B cell (primary cell): ENCODE measurements around the gene SLC9A6. TPM values are rescaled to one million over a fixed set of nuclear protein-coding genes. Genes with fewer than 3 reads are reported as not detected.

Source experiments
- ATAC-seq: fragments of 200-7000 bp; cut with Tn5 transposase; one replicate; pipeline ENCODE4 v1.10.0; 2021; ENCODE audit warnings: low read depth, mild to moderate bottlenecking, moderate number of reproducible peaks, moderate library complexity
- CTCF ChIA-PET: fragments of 350-600 bp; sonication (Branson Sonifier 250); formaldehyde crosslinking; loops from one replicate; lab custom pipeline; 2021; ENCODE audit warnings: antibody characterized with exemption, inconsistent platforms; lab: Charles Lee
- POLR2A ChIA-PET: fragments of 350-600 bp; sonication (Branson Sonifier 250); formaldehyde crosslinking; loops from one replicate; lab custom pipeline; 2021; ENCODE audit warnings: antibody characterized with exemption; lab: Charles Lee
- DNase-seq: peaks from one replicate; pipeline ENCODE4 v3.0.0; 2013
- H2AFZ ChIP-seq: 2 replicates; pipeline ENCODE4 v1.6.1; 2012; ENCODE audit warnings: mild to moderate bottlenecking, low read depth, low read length; ENCODE audit not compliant: insufficient read depth, poor library complexity, severe bottlenecking
- H3K27ac ChIP-seq, 2 donors: 1 replicate in 1 of 2; 2 replicates in 1 of 2; pipeline ENCODE4 v1.5.1; 2012 to 2013; ENCODE audit warnings: low read length in 2 of 2, mild to moderate bottlenecking in 2 of 2, moderate library complexity in 1 of 2
- H3K27me3 ChIP-seq, 4 experiments: fragments of 200-600 bp in 1 of 4; sonication (generic) in 1 of 4; replicated peaks in 1 of 4; 1 replicate in 2 of 4; 2 replicates in 2 of 4; pipeline versions ENCODE4 v1.6.1 to v1.7.0; 2013 to 2016; ENCODE audit warnings: low read length in 3 of 4, mild to moderate bottlenecking in 2 of 4, mixed read lengths in 1 of 4, moderate library complexity in 1 of 4; ENCODE audit not compliant: insufficient read depth in 4 of 4, control insufficient read depth in 3 of 4; ENCODE audit errors: control extremely low read depth in 1 of 4
- H3K36me3 ChIP-seq, 2 experiments: replicated peaks in 1 of 2; 1 replicate in 1 of 2; 2 replicates in 1 of 2; pipeline versions ENCODE4 v1.6.1 to v1.7.1; 2013; ENCODE audit warnings: low read length in 1 of 2; ENCODE audit not compliant: insufficient read depth in 2 of 2, control insufficient read depth in 1 of 2; ENCODE audit errors: control extremely low read depth in 1 of 2, extremely low read depth in 1 of 2
- H3K4me1 ChIP-seq, 2 donors: fragments of 200-600 bp in 1 of 2; sonication (generic) in 1 of 2; 1 replicate in 1 of 2; 2 replicates in 1 of 2; pipeline versions ENCODE4 v1.5.1 to v1.6.1; 2013 to 2017; ENCODE audit warnings: low read length in 2 of 2; ENCODE audit not compliant: control insufficient read depth in 2 of 2, insufficient read depth in 2 of 2
- H3K4me2 ChIP-seq: replicated peaks from 2 replicates; pipeline ENCODE3; 2012; ENCODE audit warnings: mild to moderate bottlenecking, low read depth, low read length; ENCODE audit not compliant: poor library complexity, severe bottlenecking
- H3K4me3 ChIP-seq, 5 experiments: fragments of 200-600 bp in 1 of 5; sonication (generic) in 1 of 5; 1 replicate in 3 of 5; 2 replicates in 2 of 5; pipeline versions ENCODE4 v1.5.1 to v1.7.0; 2011 to 2016; ENCODE audit warnings: low read length in 4 of 5, mild to moderate bottlenecking in 4 of 5, low read depth in 2 of 5, control low read depth in 1 of 5, moderate library complexity in 1 of 5; ENCODE audit not compliant: insufficient read depth in 1 of 5; ENCODE audit errors: control extremely low read depth in 1 of 5, extremely low read depth in 1 of 5
- H3K79me2 ChIP-seq: fragments of 200-600 bp; sonication (generic); one replicate; pipeline ENCODE4 v1.6.0; 2016; ENCODE audit warnings: low read length; ENCODE audit not compliant: control insufficient read depth, insufficient read depth
- H3K9ac ChIP-seq: fragments of 200-600 bp; sonication (generic); 2 replicates; pipeline ENCODE4 v1.6.1; 2017; ENCODE audit warnings: mild to moderate bottlenecking, low read length, moderate library complexity
- H3K9me3 ChIP-seq, 3 donors: one replicate each; pipeline versions ENCODE4 v1.6.1 to v1.7.1; 2013; ENCODE audit warnings: low read length in 2 of 3; ENCODE audit not compliant: control insufficient read depth in 2 of 3, insufficient read depth in 1 of 3; ENCODE audit errors: control extremely low read depth in 1 of 3
- H4K20me1 ChIP-seq: 2 replicates; pipeline ENCODE4 v1.6.0; 2012; ENCODE audit warnings: mild to moderate bottlenecking, low read length; ENCODE audit not compliant: insufficient read depth, control insufficient read depth, poor library complexity, severe bottlenecking
- H3K27ac Mint-ChIP-seq: one replicate; pipeline ENCODE4 v1.8.0; 2021; ENCODE audit warnings: mixed read lengths
- H3K27me3 Mint-ChIP-seq: one replicate; pipeline ENCODE4 v1.8.0; 2021; ENCODE audit warnings: mixed read lengths
- H3K4me1 Mint-ChIP-seq: one replicate; pipeline ENCODE4 v1.8.0; 2021; ENCODE audit warnings: mixed read lengths
- H3K4me3 Mint-ChIP-seq: one replicate; pipeline ENCODE4 v1.8.0; 2021; ENCODE audit warnings: mixed read lengths
- H3K9me3 Mint-ChIP-seq: one replicate; pipeline ENCODE4 v1.8.0; 2022; ENCODE audit warnings: mixed read lengths; ENCODE audit not compliant: insufficient read depth
- EZH2 ChIP-seq: IDR thresholded peaks from 2 replicates; pipeline ENCODE4 v1.6.1; 2012; ENCODE audit warnings: borderline replicate concordance, low read depth, mild to moderate bottlenecking, moderate library complexity, low read length; ENCODE audit not compliant: insufficient read depth, poor library complexity, severe bottlenecking
- WGBS: methylation state at CpG from one replicate; pipeline ENCODE4 v1.1.5; 2013; ENCODE audit warnings: missing lambda C conversion rate; ENCODE audit not compliant: insufficient coverage; 5-methylcytosine and 5-hydroxymethylcytosine counted together
- intact Hi-C: fragments of 100-400 bp; cut with micrococcal nuclease; formaldehyde crosslinking; loops from one replicate; pipeline ENCODE4 v1.10.0; 2022
- polyA plus RNA-seq: library from polyadenylated mRNA; depleted of rRNA; stranded (reverse); fragments of >200 nt; gene quantifications from 2 replicates; pipeline ENCODE4 v1.2.3, GENCODE V29; 2012
- total RNA-seq, 2 donors: library from RNA; stranded (reverse); fragments of 120-200 nt in 1 of 2; gene quantifications; 1 replicate in 1 of 2; 2 replicates in 1 of 2; pipeline versions ENCODE4 v1.2.3 to v1.2.4, GENCODE V29; 2013 to 2022
- TF ChIP-seq, protein P1 (sequence below): fragments of 200-600 bp; IDR thresholded peaks from one replicate; pipeline ENCODE4 v1.8.0; 2022; ENCODE audit warnings: antibody characterized with exemption, mild to moderate bottlenecking

SLC9A6 gene
- total and polyA plus RNA-seq, 2 donors (not counting 1 experiment from before 2014, with no cell fraction given): 3.1 to 14.5 TPM

DNA sequence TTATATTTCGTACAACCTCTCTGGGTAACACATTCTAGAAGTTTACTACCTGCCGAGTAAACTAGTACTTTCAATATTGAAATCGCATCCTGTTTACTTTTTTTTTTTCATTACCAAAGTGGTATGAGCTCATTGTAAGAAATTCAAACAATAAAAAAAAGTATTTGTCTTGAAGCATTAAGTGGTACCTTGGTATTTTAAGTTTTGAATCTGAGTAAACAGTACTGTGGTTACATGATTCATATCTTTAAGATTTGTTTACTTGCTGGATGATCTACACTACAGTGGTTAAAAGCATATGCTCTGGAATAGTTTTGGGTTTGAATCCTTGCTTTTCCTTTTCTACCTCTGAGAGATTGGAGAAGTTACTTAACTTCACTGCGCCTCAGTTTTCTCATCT lies 7.6 kb upstream of the SLC9A6 start:
- H3K27me3 ChIP-seq: no peaks in the 10 kb centered on the region
- DNase-seq (no peak), ATAC-seq (no peak)
- H3K79me2 ChIP-seq: peaks cover 9% of the 10 kb centered on the region
- WGBS: no CpG with 5 or more reads among the region's 4 CpGs
- ChIA-PET POLR2A (no interaction called here), CTCF (no interaction called here)
- no peaks in the 10 kb centered on the region for H3K9me3 Mint-ChIP-seq
- H3K9ac ChIP-seq: no peak overlapping the region
- H4K20me1 ChIP-seq: no peaks in the 10 kb centered on the region
- no peaks in the 10 kb centered on the region for H3K9me3 ChIP-seq
- H3K4me2 ChIP-seq: no peak overlapping the region
- peaks cover 6 to 14% of the 10 kb centered on the region in 2 donors for H3K4me1 ChIP-seq
- no peaks in the 10 kb centered on the region for H3K36me3 ChIP-seq
- H3K4me1 Mint-ChIP-seq: peaks cover 18% of the 10 kb centered on the region
- H2AFZ ChIP-seq: no peak overlapping the region
- H3K27ac Mint-ChIP-seq: no peak overlapping the region
- no peak overlapping the region for H3K4me3 Mint-ChIP-seq
- TF ChIP-seq EZH2: no peak
- TF ChIP-seq, protein P1, sequence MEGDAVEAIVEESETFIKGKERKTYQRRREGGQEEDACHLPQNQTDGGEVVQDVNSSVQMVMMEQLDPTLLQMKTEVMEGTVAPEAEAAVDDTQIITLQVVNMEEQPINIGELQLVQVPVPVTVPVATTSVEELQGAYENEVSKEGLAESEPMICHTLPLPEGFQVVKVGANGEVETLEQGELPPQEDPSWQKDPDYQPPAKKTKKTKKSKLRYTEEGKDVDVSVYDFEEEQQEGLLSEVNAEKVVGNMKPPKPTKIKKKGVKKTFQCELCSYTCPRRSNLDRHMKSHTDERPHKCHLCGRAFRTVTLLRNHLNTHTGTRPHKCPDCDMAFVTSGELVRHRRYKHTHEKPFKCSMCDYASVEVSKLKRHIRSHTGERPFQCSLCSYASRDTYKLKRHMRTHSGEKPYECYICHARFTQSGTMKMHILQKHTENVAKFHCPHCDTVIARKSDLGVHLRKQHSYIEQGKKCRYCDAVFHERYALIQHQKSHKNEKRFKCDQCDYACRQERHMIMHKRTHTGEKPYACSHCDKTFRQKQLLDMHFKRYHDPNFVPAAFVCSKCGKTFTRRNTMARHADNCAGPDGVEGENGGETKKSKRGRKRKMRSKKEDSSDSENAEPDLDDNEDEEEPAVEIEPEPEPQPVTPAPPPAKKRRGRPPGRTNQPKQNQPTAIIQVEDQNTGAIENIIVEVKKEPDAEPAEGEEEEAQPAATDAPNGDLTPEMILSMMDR: no peak
- H3K27me3 Mint-ChIP-seq: no peaks in the 10 kb centered on the region
- H3K4me3 ChIP-seq: no peak overlapping the region
- H3K27ac ChIP-seq: no peak overlapping the region
- intact Hi-C loops: no loop called here

DNA sequence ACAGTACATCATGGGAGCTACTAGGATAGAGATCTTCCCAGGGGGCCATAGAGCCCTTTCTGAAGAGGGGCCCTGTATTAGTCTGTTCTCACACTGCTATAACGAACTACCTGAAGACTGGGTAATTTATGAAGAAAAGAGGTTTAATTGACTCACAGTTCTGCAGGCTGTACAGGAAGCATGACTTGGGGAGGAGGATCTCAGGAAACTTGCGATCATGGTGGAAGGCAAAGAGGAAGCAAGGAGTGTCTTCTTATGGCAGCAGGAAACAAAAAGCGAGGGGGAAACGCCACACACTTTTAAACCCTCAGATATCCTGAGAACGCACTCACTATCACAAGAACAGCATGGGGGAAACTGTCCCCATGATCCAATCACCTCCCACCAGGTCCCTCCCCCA lies 4.2 kb upstream of the SLC9A6 start:
- no peaks in the 10 kb centered on the region for H3K36me3 ChIP-seq
- no peak overlapping the region for H2AFZ ChIP-seq
- H3K27ac Mint-ChIP-seq: no peak overlapping the region
- no peaks in the 10 kb centered on the region for H4K20me1 ChIP-seq
- TF ChIP-seq EZH2: no peak
- TF ChIP-seq, protein P1: no peak
- no peaks in the 10 kb centered on the region for H3K27me3 Mint-ChIP-seq
- CTCF ChIA-PET: no interaction called here
- peaks cover 29% of the 10 kb centered on the region for H3K4me1 Mint-ChIP-seq
- H3K9me3 Mint-ChIP-seq: no peaks in the 10 kb centered on the region
- peaks cover 1% of the 10 kb centered on the region for H3K79me2 ChIP-seq
- H3K27me3 ChIP-seq: no peaks in the 10 kb centered on the region
- H3K4me2 ChIP-seq: no peak overlapping the region
- DNase-seq (no peak), ATAC-seq (no peak)
- H3K27ac ChIP-seq: no peak overlapping the region
- intact Hi-C loops: no loop called here
- no peak overlapping the region for H3K4me3 Mint-ChIP-seq
- no peak overlapping the region for H3K9ac ChIP-seq
- WGBS: 67% methylated on average over 1 of the region's 5 CpGs
- POLR2A ChIA-PET: no interaction called here
- no peak overlapping the region for H3K4me3 ChIP-seq
- H3K4me1 ChIP-seq: peaks cover 19 to 23% of the 10 kb centered on the region in 2 donors
- no peaks in the 10 kb centered on the region for H3K9me3 ChIP-seq
